Glomerular visceral epithelial cell (primary cell): ENCODE data around the gene MYPN.
"Not testable (repeated sequence)": the region's sequence is repeated elsewhere in the genome, so short reads cannot be mapped to it uniquely, and the experiment has no call there.

Experiments
- DNase-seq: peaks from one replicate; pipeline ENCODE4 v3.0.0-alpha.2; 2016; ENCODE audit errors: extremely low spot score

The MYPN gene

GRCh38 chr10:68231106-68231816, 122.0 kb downstream of the MYPN start:
- DNase-seq: peak; percentile 74

GRCh38 chr10:68231817-68232251, 122.5 kb downstream of the MYPN start, which contains the start of gene ATOH7:
ATOH7 (minus strand) TSS chr10:68232113; CDS start chr10:68231677, 436 bp downstream.
- no peak for DNase-seq

- no peak for DNase-seq
Measured at GRCh38 chr10:68233046-68233445, 123.8 kb downstream of the MYPN start.

GRCh38 chr10:68235111-68235510, 125.8 kb downstream of the MYPN start:
- DNase-seq: no peak

GRCh38 chr10:68235581-68235980, 126.3 kb downstream of the MYPN start:
- no peak for DNase-seq

GRCh38 chr10:68237173-68237572, 127.9 kb downstream of the MYPN start:
- DNase-seq: no peak

GRCh38 chr10:68238371-68238770, 129.1 kb downstream of the MYPN start:
- DNase-seq: no peak

GRCh38 chr10:68239069-68239468, 129.8 kb downstream of the MYPN start:
- DNase-seq: no peak

GRCh38 chr10:68239596-68240150, 130.4 kb downstream of the MYPN start:
- no peak for DNase-seq

- DNase-seq: no peak
Measured at GRCh38 chr10:68242051-68242450, 132.8 kb downstream of the MYPN start.

GRCh38 chr10:68246397-68246796, 137.1 kb downstream of the MYPN start:
- not testable (repeated sequence) for DNase-seq

GRCh38 chr10:68247931-68248330, 138.6 kb downstream of the MYPN start:
- DNase-seq: no peak

- DNase-seq: no peak
Measured at GRCh38 chr10:68249297-68249696, 140.0 kb downstream of the MYPN start.

GRCh38 chr10:68251151-68251550, 141.9 kb downstream of the MYPN start:
- DNase-seq: no peak

- DNase-seq: no peak
Measured at GRCh38 chr10:68251625-68252495, 142.6 kb downstream of the MYPN start.

GRCh38 chr10:68253346-68253745, 144.1 kb downstream of the MYPN start:
- no peak for DNase-seq

- peak; percentile 21 for DNase-seq
Measured at GRCh38 chr10:68261132-68261856, 152.0 kb downstream of the MYPN start.
